ENCODE data around the gene NAALADL2. TPM values are rescaled to one million over a fixed set of nuclear protein-coding genes. Genes with fewer than 3 reads are reported as not detected.

Gene NAALADL2
- total RNA-seq, 1 donor, result 23.5 TPM

GRCh38 chr3:174844746-174845145, 14.4 kb upstream of the NAALADL2 start:
- Histone ChIP-seq H3K36me3 (ENCODE audit: insufficient read depth, low read length) (no peaks in the 10 kb centered on the region), H3K27me3 (ENCODE audit: insufficient read depth, low read length) (no peaks in the 10 kb centered on the region), H3K79me2 (ENCODE audit: insufficient read depth, low read length) (no peaks in the 10 kb centered on the region), H3K4me3 (ENCODE audit: insufficient read depth, low read length) (no peak overlapping the region), H3K4me1 (ENCODE audit: insufficient read depth, low read length) (no peaks in the 10 kb centered on the region), H3K4me2 (ENCODE audit: insufficient read depth, low read length) (no peak overlapping the region), H4K20me1 (ENCODE audit: insufficient read depth, low read length) (no peaks in the 10 kb centered on the region), H3K9me3 (ENCODE audit: low read depth, low read length) (no peaks in the 10 kb centered on the region), H2AFZ (ENCODE audit: low read length) (no peak overlapping the region), H3K27ac (ENCODE audit: low read depth, low read length) (no peak overlapping the region)
- DNase-seq (ENCODE audit: insufficient read length, low spot score, missing footprints), result no peak
- TF ChIP-seq CTCF (IDR thresholded peaks at IDR 0.05; ENCODE audit: extremely low read depth, low read depth, low read length), result no peak

GRCh38 chr3:174846055-174846454, 13.1 kb upstream of the NAALADL2 start:
- Histone ChIP-seq H3K36me3 (ENCODE audit: insufficient read depth, low read length) (no peaks in the 10 kb centered on the region), H3K4me2 (ENCODE audit: insufficient read depth, low read length) (no peak overlapping the region), H2AFZ (ENCODE audit: low read length) (no peak overlapping the region)

GRCh38 chr3:174854987-174855386, 4.1 kb upstream of the NAALADL2 start:
- no peak for TF ChIP-seq CTCF (IDR thresholded peaks at IDR 0.05; ENCODE audit: extremely low read depth, low read depth, low read length)
- no peaks in the 10 kb centered on the region for H3K4me1 ChIP-seq (ENCODE audit: insufficient read depth, low read length)
- no peaks in the 10 kb centered on the region for H3K9me3 ChIP-seq (ENCODE audit: low read depth, low read length)
- H4K20me1 ChIP-seq (ENCODE audit: insufficient read depth, low read length), result no peaks in the 10 kb centered on the region
- no peak overlapping the region for H3K4me3 ChIP-seq (ENCODE audit: insufficient read depth, low read length)
- no peak overlapping the region for H3K27ac ChIP-seq (ENCODE audit: low read depth, low read length)
- H3K4me2 ChIP-seq (ENCODE audit: insufficient read depth, low read length), result no peak overlapping the region
- H3K27me3 ChIP-seq (ENCODE audit: insufficient read depth, low read length), result no peaks in the 10 kb centered on the region
- H3K79me2 ChIP-seq (ENCODE audit: insufficient read depth, low read length), result no peaks in the 10 kb centered on the region
- no peaks in the 10 kb centered on the region for H3K36me3 ChIP-seq (ENCODE audit: insufficient read depth, low read length)
- H2AFZ ChIP-seq (ENCODE audit: low read length), result no peak overlapping the region
- no peak for DNase-seq (ENCODE audit: insufficient read length, low spot score, missing footprints)

More at GRCh38 chr3:174846055-174846454, 13.1 kb upstream of the NAALADL2 start:
- DNase-seq (ENCODE audit: insufficient read length, low spot score, missing footprints), result no peak
- no peaks in the 10 kb centered on the region for H3K27me3 ChIP-seq (ENCODE audit: insufficient read depth, low read length)
- no peaks in the 10 kb centered on the region for H3K9me3 ChIP-seq (ENCODE audit: low read depth, low read length)
- TF ChIP-seq CTCF (IDR thresholded peaks at IDR 0.05; ENCODE audit: extremely low read depth, low read depth, low read length), result no peak
- no peaks in the 10 kb centered on the region for H3K79me2 ChIP-seq (ENCODE audit: insufficient read depth, low read length)
- H3K4me3 ChIP-seq (ENCODE audit: insufficient read depth, low read length), result no peak overlapping the region
- no peaks in the 10 kb centered on the region for H4K20me1 ChIP-seq (ENCODE audit: insufficient read depth, low read length)
- H3K4me1 ChIP-seq (ENCODE audit: insufficient read depth, low read length), result no peaks in the 10 kb centered on the region
- H3K27ac ChIP-seq (ENCODE audit: low read depth, low read length), result no peak overlapping the region

- no peak for TF ChIP-seq CTCF (IDR thresholded peaks at IDR 0.05; ENCODE audit: extremely low read depth, low read depth, low read length)
- no peaks in the 10 kb centered on the region for H3K4me1 ChIP-seq (ENCODE audit: insufficient read depth, low read length)
- no peaks in the 10 kb centered on the region for H3K27me3 ChIP-seq (ENCODE audit: insufficient read depth, low read length)
- DNase-seq (ENCODE audit: insufficient read length, low spot score, missing footprints), result no peak
- H3K27ac ChIP-seq (ENCODE audit: low read depth, low read length), result no peak overlapping the region
- H3K79me2 ChIP-seq (ENCODE audit: insufficient read depth, low read length), result no peaks in the 10 kb centered on the region
- H2AFZ ChIP-seq (ENCODE audit: low read length), result no peak overlapping the region
- H3K9me3 ChIP-seq (ENCODE audit: low read depth, low read length), result no peaks in the 10 kb centered on the region
- H3K4me2 ChIP-seq (ENCODE audit: insufficient read depth, low read length), result no peak overlapping the region
- H3K36me3 ChIP-seq (ENCODE audit: insufficient read depth, low read length), result no peaks in the 10 kb centered on the region
- no peak overlapping the region for H3K4me3 ChIP-seq (ENCODE audit: insufficient read depth, low read length)
- H4K20me1 ChIP-seq (ENCODE audit: insufficient read depth, low read length), result no peaks in the 10 kb centered on the region
Observed at GRCh38 chr3:174857301-174857700, 1.8 kb upstream of the NAALADL2 start.

Measured in osteoblast (primary cell).